Retinal pigment epithelial cell (primary cell): Measurements from ENCODE around the gene TMEM167A.
A peak's percentile ranks its signal among the peaks of the same experiment; 100 is the strongest.

Experiments
- DNase-seq: peaks from one replicate; pipeline ENCODE4 v3.0.0-alpha.2; 2010; ENCODE audit warnings: low read depth
- H3K4me3 ChIP-seq: 2 replicates; pipeline ENCODE4 v1.5.1; 2011; ENCODE audit warnings: mild to moderate bottlenecking, low read length, control low read depth, moderate library complexity
- CTCF ChIP-seq: conservative IDR thresholded peaks from 2 replicates; pipeline ENCODE4 v1.5.1; 2011; ENCODE audit warnings: low read depth, low read length, control low read depth, inconsistent platforms

TMEM167A gene

GRCh38 chr5:83035373-83036100, 41.7 kb downstream of the TMEM167A start:
- no peak for TF ChIP-seq CTCF
- H3K4me3 ChIP-seq = no peak overlapping the region
- peak; percentile 62 for DNase-seq

- no peak for TF ChIP-seq CTCF
- H3K4me3 ChIP-seq = no peak overlapping the region
- no peak for DNase-seq
Measured at GRCh38 chr5:83034528-83035207, 42.5 kb downstream of the TMEM167A start.

DNA sequence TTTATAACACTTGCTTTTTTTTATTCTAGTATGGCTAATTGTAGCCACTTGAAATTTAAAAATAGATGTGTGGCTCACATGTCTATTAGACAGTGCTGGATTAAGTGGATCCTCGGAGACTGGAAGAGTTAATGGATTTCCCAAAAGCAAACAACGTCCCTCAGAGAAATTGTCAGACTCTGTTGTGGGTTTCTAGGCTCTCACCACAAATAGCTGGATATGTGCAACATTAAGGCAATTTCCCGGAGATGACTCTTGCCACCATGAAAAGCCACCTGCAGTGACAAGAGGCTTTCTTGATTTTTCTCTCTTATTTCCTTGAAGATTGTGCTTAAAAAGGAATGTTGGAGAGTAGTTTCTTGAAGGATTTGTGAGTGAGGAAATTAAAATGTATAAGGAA, 43.2 kb downstream of the TMEM167A start:
- no peak overlapping the region for H3K4me3 ChIP-seq
- no peak for TF ChIP-seq CTCF
- DNase-seq = no peak

DNA sequence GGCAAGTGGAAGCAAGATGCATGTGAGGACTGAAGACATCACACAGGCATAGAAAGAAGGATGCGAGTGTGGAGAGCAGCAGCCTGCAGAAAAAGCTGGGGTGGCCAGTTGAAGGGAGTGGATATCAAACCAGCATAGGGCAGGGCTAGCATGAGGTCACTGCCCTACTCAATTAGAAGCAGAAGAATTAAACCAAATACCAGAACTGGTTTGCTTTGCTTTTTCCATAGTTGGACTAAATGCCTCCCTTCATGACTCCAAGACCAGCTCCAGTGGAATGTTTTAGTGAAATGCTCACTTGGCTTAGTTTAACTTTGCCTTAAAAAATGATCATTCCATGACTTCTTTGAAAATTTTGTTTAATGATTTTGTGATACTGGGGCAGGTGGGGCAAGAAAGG, 45.8 kb downstream of the TMEM167A start:
- no peak overlapping the region for H3K4me3 ChIP-seq
- no peak for TF ChIP-seq CTCF
- no peak for DNase-seq

GRCh38 chr5:83029912-83030311, 47.3 kb downstream of the TMEM167A start:
- no peak overlapping the region for H3K4me3 ChIP-seq
- no peak for TF ChIP-seq CTCF
- DNase-seq = no peak

DNA sequence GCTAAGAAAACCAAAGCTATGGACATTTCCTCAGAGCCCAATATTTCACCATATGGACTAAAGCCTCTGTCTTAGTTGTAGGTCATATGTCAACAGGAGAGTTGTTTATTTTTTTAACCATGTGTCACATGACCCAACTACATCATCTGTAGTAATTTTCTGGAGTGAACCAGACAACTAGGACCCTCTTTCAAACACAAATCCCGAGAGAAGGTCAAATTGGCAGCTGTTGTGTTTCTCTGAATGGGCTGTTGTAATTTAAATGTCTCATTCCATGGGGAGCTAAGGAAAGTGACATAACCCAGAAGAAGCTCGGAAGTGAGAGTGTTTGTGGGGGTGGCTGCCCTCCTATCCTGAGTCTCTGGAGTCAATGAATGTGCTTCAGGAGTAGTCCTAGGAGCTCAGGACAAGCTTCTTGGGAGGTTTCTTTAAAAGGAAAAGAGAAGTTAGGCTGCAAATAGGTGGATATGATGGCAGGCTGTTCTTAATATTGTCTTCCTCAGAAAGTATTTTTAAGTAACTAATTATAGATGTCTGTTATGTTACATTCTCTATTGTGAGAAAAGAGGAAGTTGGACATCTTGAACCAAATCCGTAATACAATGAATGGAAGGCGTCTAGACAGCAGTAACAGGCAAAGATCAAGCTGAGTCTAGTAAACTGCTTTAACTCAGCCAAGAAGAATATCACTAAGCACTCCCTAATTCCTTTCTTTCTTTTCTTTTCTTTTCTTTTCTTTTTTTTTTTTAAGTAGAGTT, 50.1 kb downstream of the TMEM167A start:
- no peak overlapping the region for H3K4me3 ChIP-seq
- DNase-seq = no peak
- TF ChIP-seq CTCF = no peak
